Mesenchymal stem cell (in vitro differentiated cells and primary cell): ENCODE measurements around the gene HOXA5.

Source experiments
- DNase-seq: peaks from one replicate; pipeline ENCODE4 v3.0.0-alpha.2; 2013
- H2AFZ ChIP-seq: one replicate; pipeline ENCODE4 v1.6.1; 2013; ENCODE audit warnings: low read depth, mild to moderate bottlenecking, control low read depth, inconsistent platforms, low read length, moderate library complexity
- H2AK5ac ChIP-seq: 2 replicates; pipeline ENCODE4 v1.6.1; 2013; ENCODE audit warnings: low read length, moderate library complexity, mild to moderate bottlenecking, inconsistent platforms; ENCODE audit not compliant: severe bottlenecking
- H2BK120ac ChIP-seq: one replicate; pipeline ENCODE4 v1.6.1; 2013; ENCODE audit warnings: low read depth, mild to moderate bottlenecking, inconsistent platforms, low read length, moderate library complexity
- H2BK12ac ChIP-seq, 2 experiments: one replicate each; pipeline ENCODE4 v1.6.1; 2013; ENCODE audit warnings: inconsistent platforms in 2 of 2, low read length in 2 of 2, mild to moderate bottlenecking in 2 of 2, moderate library complexity in 2 of 2, control low read depth in 1 of 2
- H2BK15ac ChIP-seq: one replicate; pipeline ENCODE4 v1.6.1; 2013; ENCODE audit warnings: mild to moderate bottlenecking, low read depth, inconsistent platforms; ENCODE audit not compliant: poor library complexity, severe bottlenecking
- H2BK5ac ChIP-seq: 2 replicates; pipeline ENCODE4 v1.6.1; 2013; ENCODE audit warnings: low read depth, mild to moderate bottlenecking, low read length, control low read depth, inconsistent platforms; ENCODE audit not compliant: poor library complexity, severe bottlenecking
- H3K14ac ChIP-seq, 2 experiments: one replicate each; pipeline ENCODE4 v1.6.1; 2013; ENCODE audit warnings: inconsistent platforms in 2 of 2, low read length in 2 of 2, control low read depth in 1 of 2, mild to moderate bottlenecking in 1 of 2, moderate library complexity in 1 of 2
- H3K18ac ChIP-seq, 2 experiments: one replicate each; pipeline ENCODE4 v1.6.1; 2013; ENCODE audit warnings: inconsistent platforms in 2 of 2, low read length in 2 of 2, control low read depth in 1 of 2, low read depth in 1 of 2, mild to moderate bottlenecking in 1 of 2
- H3K23ac ChIP-seq, 2 experiments: one replicate each; pipeline ENCODE4 v1.6.1; 2013; ENCODE audit warnings: inconsistent platforms in 2 of 2, low read length in 2 of 2, mild to moderate bottlenecking in 2 of 2, moderate library complexity in 2 of 2, control low read depth in 1 of 2
- H3K27ac ChIP-seq: 2 replicates; pipeline ENCODE4 v1.5.1; 2013; ENCODE audit warnings: mild to moderate bottlenecking, moderate library complexity, low read length, control low read depth, inconsistent platforms; ENCODE audit not compliant: poor library complexity, severe bottlenecking
- H3K27me3 ChIP-seq, 2 experiments: 2 replicates each; pipeline versions ENCODE4 v1.6.1 to v1.7.0; 2013; ENCODE audit warnings: low read length in 2 of 2, mild to moderate bottlenecking in 2 of 2, moderate library complexity in 2 of 2, control low read depth in 1 of 2, inconsistent platforms in 1 of 2; ENCODE audit not compliant: control insufficient read depth in 1 of 2, insufficient read depth in 1 of 2
- H3K36me3 ChIP-seq, 2 experiments: 2 replicates each; pipeline versions ENCODE4 v1.6.1 to v1.7.0; 2013; ENCODE audit warnings: low read length in 2 of 2, control low read depth in 1 of 2, inconsistent platforms in 1 of 2, low read depth in 1 of 2, mild to moderate bottlenecking in 1 of 2; ENCODE audit not compliant: insufficient read depth in 2 of 2, control insufficient read depth in 1 of 2
- H3K4ac ChIP-seq, 2 experiments: one replicate each; pipeline ENCODE4 v1.6.1; 2013; ENCODE audit warnings: inconsistent platforms in 2 of 2, low read length in 2 of 2, mild to moderate bottlenecking in 2 of 2, moderate library complexity in 2 of 2, control low read depth in 1 of 2, low read depth in 1 of 2
- H3K4me1 ChIP-seq: 2 replicates; pipeline ENCODE4 v1.6.1; 2013; ENCODE audit warnings: low read depth, low read length, control low read depth; ENCODE audit not compliant: control insufficient read depth, insufficient read depth
- H3K4me2 ChIP-seq: 2 replicates; pipeline ENCODE4 v1.6.1; 2013; ENCODE audit warnings: low read length, mild to moderate bottlenecking, inconsistent platforms; ENCODE audit not compliant: poor library complexity, severe bottlenecking
- H3K4me3 ChIP-seq, 2 experiments: 2 replicates each; pipeline versions ENCODE4 v1.5.1 to v1.7.0; 2013; ENCODE audit warnings: low read length in 2 of 2, mild to moderate bottlenecking in 2 of 2, control low read depth in 1 of 2, low read depth in 1 of 2; ENCODE audit not compliant: insufficient read depth in 1 of 2
- H3K79me1 ChIP-seq: replicated peaks from 2 replicates; pipeline ENCODE4 v1.6.1; 2013; ENCODE audit warnings: mild to moderate bottlenecking, control low read depth, low read length, inconsistent platforms; ENCODE audit not compliant: poor library complexity, severe bottlenecking
- H3K9ac ChIP-seq: 2 replicates; pipeline ENCODE4 v1.7.0; 2013; ENCODE audit warnings: mild to moderate bottlenecking, low read length, moderate library complexity
- H3K9me3 ChIP-seq: 2 replicates; pipeline ENCODE4 v1.7.0; 2013; ENCODE audit warnings: mild to moderate bottlenecking, low read length; ENCODE audit not compliant: control insufficient read depth
- H4K8ac ChIP-seq: one replicate; pipeline ENCODE4 v1.6.1; 2013; ENCODE audit warnings: inconsistent platforms, mild to moderate bottlenecking, low read length, moderate library complexity
- H4K91ac ChIP-seq: one replicate; pipeline ENCODE4 v1.6.1; 2013; ENCODE audit warnings: mild to moderate bottlenecking, low read length, inconsistent platforms
- WGBS: methylation state at CpG from one replicate; pipeline ENCODE4 v1.1.7; 2013; ENCODE audit warnings: mixed read lengths; 5-methylcytosine and 5-hydroxymethylcytosine counted together

HOXA5 gene

DNA sequence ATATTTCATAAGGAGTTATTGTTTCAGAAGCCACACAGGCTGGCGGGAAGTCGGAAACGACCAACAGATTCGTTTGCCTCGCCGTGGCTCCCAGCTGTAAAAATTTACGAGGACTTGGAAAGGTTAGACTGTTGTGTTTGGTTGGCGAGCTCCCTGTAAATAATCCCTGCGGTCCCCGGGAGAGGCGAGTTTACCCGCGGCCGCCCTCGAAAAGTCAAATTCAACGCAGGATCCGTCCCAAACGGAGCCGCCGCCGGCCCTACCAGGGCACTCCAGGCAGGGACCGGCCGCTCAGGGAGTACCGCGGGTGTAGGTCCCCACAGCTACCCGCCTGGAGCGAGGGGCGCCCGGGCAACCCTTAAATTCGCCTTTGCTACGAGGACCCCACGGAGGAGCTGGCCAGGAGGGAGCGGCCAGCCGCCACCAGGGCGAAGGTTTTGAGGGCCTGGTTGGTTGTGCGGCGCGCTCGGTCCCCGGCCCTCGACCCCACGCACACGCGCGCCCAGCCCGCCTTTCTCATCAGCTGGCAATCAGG lies 22.6 kb upstream of the HOXA5 start:
- Histone ChIP-seq H3K4me2 (peak overlapping the region; percentile 67), H2AFZ (no peak overlapping the region), H3K79me1 (no peaks in the 10 kb centered on the region), H2BK120ac (peak overlapping the region; percentile 99), H3K27me3 (no peaks in the 10 kb centered on the region), H3K18ac (peak overlapping the region; percentile 86 to 90), H3K4me3 (peak overlapping the region; percentile 42 to 92), H3K4ac (peak overlapping the region; percentile 87 to 91), H2AK5ac (no peak overlapping the region), H2BK5ac (peak overlapping the region; percentile 68), H3K9me3 (no peaks in the 10 kb centered on the region), H2BK12ac (peak overlapping the region; percentile 59 to 89), H4K8ac (peak overlapping the region; percentile 95), H3K4me1 (peaks cover 27% of the 10 kb centered on the region), H3K27ac (peak overlapping the region; percentile 73), H3K14ac (peak overlapping the region in 1 of 2 experiments; percentile 92), H3K9ac (peak overlapping the region; percentile 90), H3K23ac (peak overlapping the region in 1 of 2 experiments; percentile 81), H2BK15ac (peak overlapping the region; percentile 74), H4K91ac (peak overlapping the region; percentile 91), H3K36me3 (peaks cover 15 to 60% of the 10 kb centered on the region in 2 experiments)
- peak; percentile 52 for DNase-seq
- 19% methylated on average over 46 of the region's 46 CpGs for WGBS

DNA sequence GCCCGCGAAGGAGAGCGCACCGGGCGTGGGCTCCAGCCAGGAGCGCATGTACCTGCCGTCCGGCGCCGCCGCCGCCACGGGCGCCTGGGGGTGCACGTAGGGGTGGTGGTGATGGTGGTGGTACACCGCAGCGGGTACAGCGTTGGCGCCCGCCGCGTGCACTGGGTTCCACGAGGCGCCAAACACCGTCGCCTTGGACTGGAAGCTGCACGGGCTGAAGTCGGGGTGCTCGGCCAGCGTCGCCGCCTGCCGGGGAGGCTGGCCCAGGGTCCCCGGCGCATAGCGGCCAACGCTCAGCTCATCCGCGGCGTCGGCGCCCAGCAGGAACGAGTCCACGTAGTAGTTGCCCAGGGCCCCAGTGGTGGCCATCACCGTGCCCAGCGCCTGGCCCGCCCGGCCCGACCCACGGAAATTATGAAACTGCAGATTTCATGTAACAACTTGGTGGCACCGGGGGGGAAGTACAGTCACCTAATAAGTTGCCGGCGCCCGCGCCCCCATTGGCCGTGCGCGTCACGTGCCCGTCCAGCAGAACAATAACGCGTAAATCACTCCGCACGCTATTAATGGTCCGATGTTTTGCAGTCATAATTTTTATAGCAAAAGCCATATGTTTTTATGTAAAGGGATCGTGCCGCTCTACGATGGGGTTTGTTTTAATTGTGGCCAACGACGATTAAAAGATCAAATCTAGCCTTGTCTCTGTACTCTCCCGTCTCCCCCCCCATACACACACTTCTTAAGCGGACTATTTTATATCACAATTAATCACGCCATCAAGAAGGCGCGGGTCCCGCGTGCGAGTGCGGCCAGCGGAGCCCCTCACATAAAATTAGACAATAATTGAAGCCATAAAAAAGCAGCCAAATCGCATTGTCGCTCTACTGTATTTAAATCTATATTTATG lies 21.9 kb upstream of the HOXA5 start, which contains the start of gene HOXA9:
HOXA9 (minus strand) TSS at position 449 of the 907 bp plus-strand sequence; CDS start at position 369, 80 bp downstream.
- peak within 1 kb of the TSS; percentile 73 for H3K27ac ChIP-seq
- peak within 1 kb of the TSS; percentile 89 to 90 for H3K18ac ChIP-seq
- peak within 1 kb of the TSS; percentile 87 to 91 for H3K4ac ChIP-seq
- WGBS, result 31% methylated on average over 80 of the region's 82 CpGs
- peak within 1 kb of the TSS in 1 of 2 experiments; percentile 92 for H3K14ac ChIP-seq
- no peaks in the 10 kb centered on the region for H3K27me3 ChIP-seq
- peak within 1 kb of the TSS; percentile 27 for H2AK5ac ChIP-seq
- peak within 1 kb of the TSS; percentile 68 for H2BK5ac ChIP-seq
- peaks cover 3% of the 10 kb centered on the region for H3K79me1 ChIP-seq
- H4K91ac ChIP-seq, result peak within 1 kb of the TSS; percentile 91
- peak within 1 kb of the TSS; percentile 74 for H2BK15ac ChIP-seq
- H2BK120ac ChIP-seq, result peak within 1 kb of the TSS; percentile 99
- H3K36me3 ChIP-seq, result peaks cover 15 to 60% of the 10 kb centered on the region in 2 experiments
- peak within 1 kb of the TSS; percentile 95 for H4K8ac ChIP-seq
- H3K4me3 ChIP-seq, result peak within 1 kb of the TSS; percentile 42 to 92
- no peaks in the 10 kb centered on the region for H3K9me3 ChIP-seq
- peak within 1 kb of the TSS; percentile 59 to 89 for H2BK12ac ChIP-seq
- H3K9ac ChIP-seq, result peak within 1 kb of the TSS; percentile 90
- H3K23ac ChIP-seq, result peak within 1 kb of the TSS; percentile 67 to 81
- DNase-seq, result peak; percentile 84
- peak within 1 kb of the TSS; percentile 67 for H3K4me2 ChIP-seq
- H3K4me1 ChIP-seq, result peaks cover 32% of the 10 kb centered on the region
- H2AFZ ChIP-seq, result no peak within 1 kb of the TSS

DNA sequence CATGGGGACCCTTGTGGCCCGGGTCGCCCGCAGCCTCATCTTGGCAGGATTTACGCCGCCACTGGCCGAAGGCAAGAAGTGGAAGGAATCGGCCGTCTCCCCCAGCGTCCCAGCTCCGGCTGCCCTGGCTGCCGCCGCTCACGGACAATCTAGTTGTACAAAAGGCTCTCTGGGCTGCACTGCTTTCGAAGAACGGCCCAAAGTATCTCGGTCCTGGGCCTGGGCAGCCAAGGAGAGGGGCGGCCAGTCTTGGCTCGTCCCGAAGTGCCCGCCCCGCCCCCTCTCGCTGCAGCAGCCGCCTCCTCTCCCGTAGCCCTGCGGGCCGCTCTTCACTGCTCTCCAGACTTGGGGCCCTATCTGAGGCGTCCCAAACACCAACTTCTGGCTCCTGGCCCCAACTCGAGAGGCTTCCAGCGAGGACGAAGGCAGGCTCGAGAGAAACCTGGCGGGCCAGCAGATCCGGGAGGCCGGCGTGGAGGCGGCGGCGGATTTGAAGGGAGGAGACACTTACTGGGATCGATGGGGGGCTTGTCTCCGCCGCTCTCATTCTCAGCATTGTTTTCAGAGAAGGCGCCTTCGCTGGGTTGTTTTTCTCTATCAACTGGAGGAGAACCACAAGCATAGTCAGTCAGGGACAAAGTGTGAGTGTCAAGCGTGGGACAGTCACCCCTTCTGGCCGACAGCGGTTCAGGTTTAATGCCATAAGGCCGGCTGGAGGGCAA lies 21.0 kb upstream of the HOXA5 start:
- H3K4ac ChIP-seq, result peak overlapping the region; percentile 48 to 84
- H3K14ac ChIP-seq, result peak overlapping the region in 1 of 2 experiments; percentile 62
- peak overlapping the region; percentile 87 for H2BK120ac ChIP-seq
- peak overlapping the region; percentile 77 for H4K91ac ChIP-seq
- H3K9me3 ChIP-seq, result no peaks in the 10 kb centered on the region
- H3K18ac ChIP-seq, result peak overlapping the region; percentile 80 to 89
- peak overlapping the region; percentile 27 for H2AK5ac ChIP-seq
- DNase-seq, result peak; percentile 65
- H2AFZ ChIP-seq, result no peak overlapping the region
- peaks cover 15 to 54% of the 10 kb centered on the region in 2 experiments for H3K36me3 ChIP-seq
- no peaks in the 10 kb centered on the region for H3K27me3 ChIP-seq
- H2BK5ac ChIP-seq, result no peak overlapping the region
- H3K23ac ChIP-seq, result peak overlapping the region in 1 of 2 experiments; percentile 67
- peaks cover 36% of the 10 kb centered on the region for H3K4me1 ChIP-seq
- peak overlapping the region; percentile 14 to 92 for H3K4me3 ChIP-seq
- H3K9ac ChIP-seq, result peak overlapping the region; percentile 90
- no peak overlapping the region for H2BK15ac ChIP-seq
- no peak overlapping the region for H3K27ac ChIP-seq
- H3K4me2 ChIP-seq, result no peak overlapping the region
- H4K8ac ChIP-seq, result peak overlapping the region; percentile 81
- H3K79me1 ChIP-seq, result peaks cover 3% of the 10 kb centered on the region
- H2BK12ac ChIP-seq, result peak overlapping the region in 1 of 2 experiments; percentile 51
- 12% methylated on average over 47 of the region's 47 CpGs for WGBS
